Neural cell (in vitro differentiated cells): ENCODE data around the gene ZDHHC14. TPM values are rescaled to one million over a fixed set of nuclear protein-coding genes. Genes with fewer than 3 reads are reported as not detected.

Experiments used
- H2AFZ ChIP-seq: fragments of 200-600, 300-800 bp; sonication (generic), shearing (Covaris generic); 2 replicates; pipeline ENCODE4 v1.6.0; 2014; ENCODE audit warnings: low read depth, mild to moderate bottlenecking, antibody characterized with exemption, low read length, moderate library complexity
- H3F3A ChIP-seq: fragments of 200-600 bp; shearing (Covaris generic); 2 replicates; pipeline ENCODE4 v1.6.1; 2016; ENCODE audit warnings: mild to moderate bottlenecking, moderate library complexity, mixed read lengths, antibody characterized with exemption, low read length; ENCODE audit not compliant: insufficient read depth, poor library complexity, severe bottlenecking
- H3K27ac ChIP-seq: fragments of 200-600, 300-800 bp; sonication (generic), shearing (Covaris generic); 2 replicates; pipeline ENCODE4 v1.5.1; 2014; ENCODE audit warnings: mild to moderate bottlenecking, low read length, moderate library complexity
- H3K27me3 ChIP-seq: fragments of 300-800, 200-600 bp; sonication (generic), shearing (Covaris generic); 2 replicates; pipeline ENCODE4 v1.6.0; 2014; ENCODE audit warnings: mild to moderate bottlenecking, low read depth, low read length, moderate library complexity; ENCODE audit not compliant: insufficient read depth
- H3K36me3 ChIP-seq: fragments of 300-800, 200-600 bp; sonication (generic), shearing (Covaris generic); 2 replicates; pipeline ENCODE4 v1.5.1; 2014; ENCODE audit warnings: mild to moderate bottlenecking, antibody characterized with exemption, low read length, moderate library complexity; ENCODE audit not compliant: insufficient read depth
- H3K4me2 ChIP-seq: fragments of 300-800, 200-600 bp; sonication (generic), shearing (Covaris generic); 2 replicates; pipeline ENCODE4 v1.6.0; 2014; ENCODE audit warnings: mild to moderate bottlenecking, low read length
- H3K4me3 ChIP-seq: fragments of 300-800, 200-600 bp; sonication (generic), shearing (Covaris generic); 2 replicates; pipeline ENCODE4 v1.5.1; 2014; ENCODE audit warnings: mild to moderate bottlenecking, low read length, moderate library complexity
- H3K79me2 ChIP-seq: fragments of 200-600 bp; shearing (Covaris generic); replicated peaks from 2 replicates; pipeline ENCODE4 v1.6.0; 2014; ENCODE audit warnings: mild to moderate bottlenecking, low read length, moderate library complexity; ENCODE audit not compliant: insufficient read depth
- H3K9ac ChIP-seq: fragments of 300-800, 200-600 bp; sonication (generic), shearing (Covaris generic); 2 replicates; pipeline ENCODE4 v1.6.1; 2016; ENCODE audit warnings: mild to moderate bottlenecking, low read length, mixed read lengths
- H3K9me2 ChIP-seq: fragments of 200-600 bp; shearing (Covaris generic); 2 replicates; pipeline ENCODE4 v1.6.1; 2016; ENCODE audit warnings: mild to moderate bottlenecking, low read length, mixed read lengths; ENCODE audit not compliant: insufficient read depth
- H3K9me3 ChIP-seq: fragments of 200-600, 300-800 bp; sonication (generic), shearing (Covaris generic); 2 replicates; pipeline ENCODE4 v1.6.1; 2016; ENCODE audit warnings: mild to moderate bottlenecking, mixed run types, low read length, moderate library complexity, mixed read lengths
- H4K20me1 ChIP-seq: fragments of 200-600 bp; shearing (Covaris generic); 2 replicates; pipeline ENCODE4 v1.6.1; 2016; ENCODE audit warnings: mild to moderate bottlenecking, mixed run types; ENCODE audit not compliant: insufficient read depth
- CTCF ChIP-seq: fragments of 450-650 bp; IDR thresholded peaks from 2 replicates; pipeline ENCODE4 v1.5.1; 2014; ENCODE audit warnings: antibody characterized with exemption, mild to moderate bottlenecking, moderate library complexity; ENCODE audit not compliant: poor library complexity, severe bottlenecking
- EP300 ChIP-seq: fragments of 450-650 bp; conservative IDR thresholded peaks from 2 replicates; pipeline ENCODE4 v1.6.1; 2014; ENCODE audit warnings: antibody characterized with exemption, mild to moderate bottlenecking, moderate library complexity; ENCODE audit not compliant: poor library complexity, severe bottlenecking
- EZH2 ChIP-seq: fragments of 200-600, 300-800 bp; shearing (Covaris generic), sonication (generic); IDR thresholded peaks from 2 replicates; pipeline ENCODE4 v1.6.1; 2014; ENCODE audit warnings: antibody characterized with exemption, low read length, borderline replicate concordance, mild to moderate bottlenecking; ENCODE audit not compliant: insufficient read depth, poor library complexity, severe bottlenecking
- MXI1 ChIP-seq: fragments of 450-650 bp; conservative IDR thresholded peaks from 2 replicates; pipeline ENCODE4 v1.6.1; 2014; ENCODE audit warnings: antibody characterized with exemption, mild to moderate bottlenecking; ENCODE audit not compliant: poor library complexity, severe bottlenecking
- POLR2AphosphoS5 ChIP-seq: IDR thresholded peaks from 2 replicates; pipeline ENCODE4 v1.6.1; 2012
- RAD21 ChIP-seq: fragments of 450-650 bp; conservative IDR thresholded peaks from 2 replicates; pipeline ENCODE4 v1.6.1; 2014; ENCODE audit warnings: antibody characterized with exemption, mild to moderate bottlenecking, moderate library complexity
- REST ChIP-seq: IDR thresholded peaks from 2 replicates; pipeline ENCODE4 v1.6.1; 2012; ENCODE audit warnings: borderline replicate concordance
- SMC3 ChIP-seq: fragments of 450-650 bp; conservative IDR thresholded peaks from 2 replicates; pipeline ENCODE4 v1.6.1; 2014; ENCODE audit warnings: antibody characterized with exemption, mild to moderate bottlenecking, moderate library complexity; ENCODE audit not compliant: poor library complexity
- TAF1 ChIP-seq: IDR thresholded peaks from 2 replicates; pipeline ENCODE4 v1.6.1; 2012; ENCODE audit warnings: low read depth
- polyA plus RNA-seq: library from polyadenylated mRNA; depleted of rRNA; stranded (reverse); fragments of >200 nt; gene quantifications from 2 replicates; pipeline ENCODE4 v1.2.3, GENCODE V29; 2014

Gene ZDHHC14
- polyA plus RNA-seq, 1 donor from 2014 or later, result 4.1 TPM

DNA sequence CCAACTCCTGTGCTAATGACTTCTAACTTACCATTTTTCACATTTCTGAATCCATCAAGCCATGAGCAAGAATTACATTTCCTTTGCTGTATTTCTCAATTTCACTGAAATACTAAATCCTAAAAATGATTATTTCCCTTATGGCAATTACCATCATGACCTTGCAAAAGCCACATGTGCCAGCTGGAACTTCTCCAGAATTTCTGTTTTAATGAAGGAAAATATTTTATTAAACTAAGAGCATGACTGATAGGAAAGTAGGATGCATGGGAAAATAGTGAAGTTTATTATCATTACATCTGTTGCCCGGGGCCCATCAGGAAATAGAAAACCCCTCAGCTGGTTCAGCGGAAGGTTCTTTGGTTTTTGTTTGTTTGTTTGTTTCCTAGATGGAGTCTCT is 43.2 kb upstream of the ZDHHC14 start:
- no peak overlapping the region for H3K27ac ChIP-seq
- no peaks in the 10 kb centered on the region for H3K9me3 ChIP-seq
- H2AFZ ChIP-seq, result no peak overlapping the region
- H3K36me3 ChIP-seq, result no peaks in the 10 kb centered on the region
- no peaks in the 10 kb centered on the region for H3K9me2 ChIP-seq
- H3K9ac ChIP-seq, result no peak overlapping the region
- no peaks in the 10 kb centered on the region for H3K79me2 ChIP-seq
- H4K20me1 ChIP-seq, result no peaks in the 10 kb centered on the region
- no peak overlapping the region for H3K4me2 ChIP-seq
- H3K4me3 ChIP-seq, result no peak overlapping the region
- no peaks in the 10 kb centered on the region for H3F3A ChIP-seq
- TF ChIP-seq MXI1 (no peak), POLR2AphosphoS5 (no peak), RAD21 (no peak)
- no peaks in the 10 kb centered on the region for H3K27me3 ChIP-seq

GRCh38 chr6:157339432-157339831 is 41.6 kb upstream of the ZDHHC14 start:
- no peaks in the 10 kb centered on the region for H3K27me3 ChIP-seq
- H3K36me3 ChIP-seq, result no peaks in the 10 kb centered on the region
- H3F3A ChIP-seq, result no peaks in the 10 kb centered on the region
- H3K4me2 ChIP-seq, result no peak overlapping the region
- H3K9me2 ChIP-seq, result no peaks in the 10 kb centered on the region
- no peaks in the 10 kb centered on the region for H4K20me1 ChIP-seq
- no peaks in the 10 kb centered on the region for H3K9me3 ChIP-seq
- no peaks in the 10 kb centered on the region for H3K79me2 ChIP-seq
- no peak overlapping the region for H3K9ac ChIP-seq
- H2AFZ ChIP-seq, result no peak overlapping the region
- no peak for TF ChIP-seq POLR2AphosphoS5
- TF ChIP-seq MXI1, result no peak
- no peak for TF ChIP-seq EP300
- no peak for TF ChIP-seq EZH2
- TF ChIP-seq REST, result no peak
- TF ChIP-seq SMC3, result no peak
- TF ChIP-seq TAF1, result no peak
- TF ChIP-seq RAD21, result no peak
- no peak for TF ChIP-seq CTCF
- H3K27ac ChIP-seq, result no peak overlapping the region
- no peak overlapping the region for H3K4me3 ChIP-seq

DNA sequence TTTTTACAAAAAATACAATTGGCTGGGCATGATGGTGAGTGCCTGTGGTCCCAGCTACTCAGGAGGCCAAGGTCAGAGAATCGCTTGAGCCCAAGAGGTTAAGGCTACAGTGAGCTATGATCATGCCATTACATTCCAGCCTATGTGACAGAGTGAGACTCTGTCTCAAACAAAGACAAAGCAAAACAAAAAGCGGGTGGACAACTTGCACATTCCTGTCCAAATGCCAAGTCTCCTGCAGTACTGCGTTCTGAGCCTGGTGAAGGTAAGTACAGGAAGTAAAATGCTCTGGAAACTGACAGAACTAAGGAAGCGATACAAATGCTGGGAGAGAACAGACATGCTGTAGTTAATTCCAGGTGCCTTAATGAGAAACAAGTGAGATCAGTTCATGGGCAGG is 37.3 kb upstream of the ZDHHC14 start:
- Histone ChIP-seq H3K36me3 (no peaks in the 10 kb centered on the region), H3F3A (no peaks in the 10 kb centered on the region), H3K4me2 (no peak overlapping the region), H3K4me3 (no peak overlapping the region), H3K27ac (no peak overlapping the region), H4K20me1 (no peaks in the 10 kb centered on the region), H3K9me2 (no peaks in the 10 kb centered on the region), H2AFZ (no peak overlapping the region), H3K27me3 (no peaks in the 10 kb centered on the region), H3K9ac (no peak overlapping the region), H3K9me3 (no peaks in the 10 kb centered on the region), H3K79me2 (no peaks in the 10 kb centered on the region)
- TF ChIP-seq EZH2 (no peak), POLR2AphosphoS5 (no peak), REST (no peak), SMC3 (no peak), TAF1 (no peak), RAD21 (no peak), CTCF (no peak), EP300 (no peak), MXI1 (no peak)
